NCI-H187 (cell line): ENCODE data around the gene GHRHR.

Experiments
- DNase-seq, 2 experiments: peaks; one replicate each; lab custom pipeline; 2025; lab: John Stamatoyannopoulos, UW

The GHRHR gene

GRCh38 chr7:30963842-30964241 is at the start of gene GHRHR:
TSS of gene GHRHR (plus strand) at chr7:30963953. CDS start at chr7:30964069, 116 bp downstream.
- DNase-seq: no peak

- no peak for DNase-seq
These were observed 49.2 kb upstream of the GHRHR start for GRCh38 chr7:30914596-30914995.

DNA sequence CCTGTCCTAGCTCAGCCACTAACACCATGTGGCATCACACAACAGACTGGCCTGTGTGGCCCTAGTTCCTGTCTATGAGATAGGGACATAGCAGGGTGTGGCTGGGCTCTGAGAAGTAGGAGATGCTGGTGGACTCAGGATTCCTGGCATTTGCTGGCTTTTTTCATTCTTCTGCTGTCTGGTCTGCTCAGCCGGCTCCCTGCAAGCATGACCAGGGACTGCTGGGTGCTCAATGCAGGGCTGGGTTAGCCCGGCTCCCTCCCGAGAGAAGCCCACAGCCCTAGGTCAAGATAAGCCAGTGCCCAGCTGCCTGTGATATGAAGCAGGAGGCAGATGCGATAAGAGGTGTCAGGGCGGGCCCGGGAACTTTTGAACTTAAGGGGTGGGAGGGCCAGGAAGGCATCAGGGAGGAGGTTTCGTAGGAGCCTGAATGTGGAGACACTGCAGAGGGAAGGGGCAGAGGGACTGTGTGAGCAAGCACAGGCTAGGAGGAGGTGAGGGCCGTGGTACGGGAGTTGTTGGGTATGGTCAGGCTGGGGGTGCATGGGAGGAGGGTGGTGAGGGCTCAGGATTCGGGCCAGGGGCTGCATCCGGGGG is 48.6 kb upstream of the GHRHR start:
- no peak for DNase-seq

DNA sequence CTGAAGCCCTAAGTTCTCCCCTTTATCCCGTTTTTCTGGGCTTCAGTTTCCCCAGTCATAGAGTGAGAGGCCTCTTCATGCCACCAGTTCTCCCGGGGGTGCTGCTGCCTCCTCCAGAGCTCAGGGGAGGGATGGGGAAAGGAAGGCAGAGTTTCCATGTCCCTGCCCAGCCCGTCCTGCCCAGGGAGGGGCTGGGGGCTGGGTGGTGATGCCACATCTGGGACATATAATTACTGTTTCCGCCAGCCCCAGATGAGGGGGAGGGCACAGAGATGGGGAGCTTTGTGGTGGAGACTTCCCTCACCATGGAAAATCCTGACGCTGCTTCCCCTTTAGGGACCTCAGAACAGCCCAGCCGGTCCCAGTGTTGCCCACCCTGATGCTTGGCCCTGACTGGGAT is 48.0 kb upstream of the GHRHR start:
- DNase-seq: no peak

DNA sequence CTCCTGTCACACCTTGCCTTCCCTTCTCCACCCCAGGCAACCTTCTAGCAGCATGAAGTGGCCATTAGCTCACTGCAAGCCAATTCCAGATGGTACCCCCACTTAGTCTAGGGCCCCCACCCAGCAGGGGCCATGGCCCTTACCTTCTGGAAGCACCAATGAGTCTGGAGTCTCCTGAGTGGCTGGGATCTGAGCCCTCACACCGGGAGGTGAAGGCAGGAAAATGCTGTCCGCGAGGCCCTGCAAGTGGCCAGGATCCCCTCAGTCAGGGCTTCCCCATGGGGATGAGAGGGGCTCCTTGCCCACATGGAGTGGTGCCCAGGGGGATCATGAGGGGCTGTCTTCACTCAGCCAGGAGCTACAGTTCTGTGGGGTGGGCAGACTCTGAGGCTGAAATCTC is 47.5 kb upstream of the GHRHR start:
- DNase-seq: no peak

DNA sequence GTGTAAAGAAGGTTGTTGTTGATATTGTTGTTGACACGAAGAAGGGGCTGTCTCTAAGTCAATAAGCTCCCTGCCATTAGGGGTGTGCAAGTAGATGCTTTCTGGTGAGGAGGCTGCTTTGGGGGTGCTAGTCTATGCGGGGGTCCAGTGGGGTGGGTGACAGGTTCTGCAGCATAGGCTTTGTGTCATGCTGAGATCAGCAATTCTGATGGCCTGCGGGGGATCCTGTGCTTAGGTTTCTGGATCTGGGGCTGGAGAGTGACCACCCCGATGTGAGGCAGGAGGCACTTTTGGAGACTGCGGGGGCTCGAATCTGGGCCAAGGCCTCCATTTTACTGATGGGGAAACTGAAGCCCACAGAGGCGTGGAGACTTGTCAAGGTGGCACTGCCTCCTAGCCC is 47.0 kb upstream of the GHRHR start:
- DNase-seq: no peak

- DNase-seq: no peak
These were observed 46.4 kb upstream of the GHRHR start for GRCh38 chr7:30917216-30917893.

GRCh38 chr7:30918676-30919075 is 45.1 kb upstream of the GHRHR start:
- DNase-seq: no peak

GRCh38 chr7:30920021-30920583 is 43.7 kb upstream of the GHRHR start:
- peak; percentile 16 to 65 for DNase-seq

DNA sequence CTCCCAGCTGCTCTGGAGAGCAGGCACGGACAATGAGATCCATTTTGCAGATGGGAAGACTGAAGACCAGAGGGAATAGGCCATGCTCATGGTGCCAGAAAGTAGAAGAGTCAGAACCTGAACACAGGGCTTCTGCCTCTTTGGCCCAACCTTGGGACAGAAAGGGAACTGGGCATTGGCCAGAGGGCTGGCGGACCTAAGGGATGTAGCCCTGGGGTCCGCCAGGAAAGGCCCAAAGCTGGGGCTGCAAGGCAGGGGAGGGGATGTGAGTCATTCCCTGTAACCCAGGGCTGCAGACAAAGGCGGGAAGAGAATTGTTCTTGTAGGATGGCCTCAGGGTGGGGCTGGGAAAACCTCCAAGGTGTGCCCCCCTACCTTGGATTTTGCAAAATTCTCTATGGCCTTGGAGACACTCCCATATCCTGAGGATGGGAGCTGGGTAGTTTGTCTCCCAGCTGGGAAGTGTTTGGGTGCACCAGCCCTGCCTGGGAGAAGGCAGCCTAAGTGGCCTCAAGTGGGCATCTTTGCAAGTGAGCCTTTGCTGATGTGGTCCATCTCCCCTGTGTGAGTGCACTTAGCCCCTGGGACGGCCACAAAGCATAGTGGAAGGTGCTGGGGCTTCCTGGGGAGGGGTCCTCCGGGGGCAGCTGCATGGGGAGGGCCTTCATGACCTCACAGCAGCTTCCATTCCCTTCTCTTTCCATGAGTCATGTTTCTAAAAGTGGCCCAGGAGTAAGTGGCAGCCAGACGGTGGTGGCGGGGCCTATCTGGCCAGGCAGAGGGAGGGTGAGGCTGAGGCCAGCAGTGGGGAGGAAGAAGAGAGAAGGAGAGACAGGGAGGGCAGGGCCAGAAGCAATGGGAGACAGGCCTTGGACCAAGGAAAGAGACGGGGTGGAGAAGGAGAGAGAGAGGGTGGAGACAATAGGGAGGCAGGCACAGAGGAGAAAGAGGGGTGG is 42.9 kb upstream of the GHRHR start:
- DNase-seq: peak in 1 of 2 experiments; percentile 32

GRCh38 chr7:30921540-30922401 is 42.0 kb upstream of the GHRHR start:
- no peak for DNase-seq

DNA sequence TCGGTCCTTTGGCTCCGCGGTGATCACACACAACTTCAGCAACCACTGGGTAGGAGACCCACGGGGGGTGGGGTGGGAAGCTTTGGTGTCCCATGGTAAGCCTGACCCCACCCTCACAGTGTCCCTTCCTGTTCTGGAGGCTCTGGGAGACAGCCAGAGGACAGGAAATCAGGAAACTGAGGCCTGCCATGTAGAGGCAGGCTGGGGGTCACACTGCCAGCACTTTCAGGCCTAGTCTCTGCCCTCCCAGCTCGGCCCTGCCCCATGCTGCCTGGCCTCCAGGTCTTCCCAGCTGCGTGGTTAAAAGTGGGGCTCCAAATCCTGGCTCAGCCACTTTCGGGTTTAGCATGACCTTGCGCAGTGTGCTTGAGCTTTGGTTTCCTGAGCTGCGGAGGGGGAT is 41.2 kb upstream of the GHRHR start:
- no peak for DNase-seq

- DNase-seq: no peak
These were observed 40.6 kb upstream of the GHRHR start for GRCh38 chr7:30923009-30923773.

DNA sequence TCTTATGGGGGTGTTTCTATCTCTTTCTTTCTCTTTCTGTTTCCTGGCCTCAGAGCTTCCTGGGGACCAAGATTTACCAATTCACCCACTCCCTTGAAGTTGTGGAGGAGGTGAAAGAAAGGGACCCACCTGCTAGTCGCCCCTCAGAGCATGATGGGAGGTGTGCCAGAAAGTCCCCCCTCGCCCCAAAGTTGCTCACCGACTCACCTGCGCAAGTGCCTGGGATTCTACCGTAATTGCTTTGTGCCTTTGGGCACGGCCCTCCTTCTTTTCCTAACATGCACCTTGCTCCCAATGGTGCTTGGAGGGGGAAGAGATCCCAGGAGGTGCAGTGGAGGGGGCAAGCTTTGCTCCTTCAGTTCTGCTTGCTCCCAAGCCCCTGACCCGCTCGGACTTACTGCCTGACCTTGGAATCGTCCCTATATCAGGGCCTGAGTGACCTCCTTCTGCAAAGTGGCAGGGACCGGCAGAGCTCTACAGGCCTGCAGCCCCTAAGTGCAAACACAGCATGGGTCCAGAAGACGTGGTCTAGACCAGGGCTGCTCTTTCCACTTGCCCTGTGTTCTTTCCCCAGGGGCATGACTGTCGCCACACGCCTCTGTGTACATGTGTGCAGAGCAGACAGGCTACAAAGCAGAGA is 39.9 kb upstream of the GHRHR start:
- no peak for DNase-seq

DNA sequence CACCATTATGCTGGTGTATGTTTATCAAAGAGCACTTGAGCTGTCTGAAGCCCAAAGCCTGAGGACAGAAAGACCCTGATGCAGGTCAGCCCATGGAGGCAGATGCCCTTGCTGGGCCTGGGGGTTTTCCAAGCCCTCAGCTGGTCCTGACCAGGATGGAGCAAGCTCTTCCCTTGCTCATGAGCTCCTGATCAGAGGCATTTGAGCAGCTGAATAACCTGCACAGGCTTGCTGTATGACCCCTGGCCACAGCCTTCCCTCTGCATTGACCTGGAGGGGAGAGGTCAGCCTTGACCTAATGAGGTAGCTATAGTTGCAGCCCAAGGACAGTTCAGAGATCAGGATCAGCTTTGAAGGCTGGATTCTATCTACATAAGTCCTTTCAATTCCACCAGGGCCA is 39.1 kb upstream of the GHRHR start:
- no peak for DNase-seq

- no peak for DNase-seq
These were observed 38.6 kb upstream of the GHRHR start for GRCh38 chr7:30925117-30925516.

- no peak for DNase-seq
These were observed 37.8 kb upstream of the GHRHR start for GRCh38 chr7:30925913-30926312.

GRCh38 chr7:30926313-30926712 is 37.4 kb upstream of the GHRHR start:
- DNase-seq: no peak

GRCh38 chr7:30927040-30927439 is 36.7 kb upstream of the GHRHR start:
- no peak for DNase-seq

- no peak for DNase-seq
These were observed 36.2 kb upstream of the GHRHR start for GRCh38 chr7:30927559-30927958.
